NCI-H526 (cell line): ENCODE results near the gene RPP40.

Source experiments
- DNase-seq, 2 experiments: peaks; one replicate each; lab custom pipeline; 2025; lab: John Stamatoyannopoulos, UW

The RPP40 gene

GRCh38 chr6:4969609-4970285 is 34.1 kb downstream of the RPP40 start:
- no peak for DNase-seq

- DNase-seq, result no peak
Observed at GRCh38 chr6:4967301-4968030, 36.4 kb downstream of the RPP40 start.

GRCh38 chr6:4965562-4966389 is 38.1 kb downstream of the RPP40 start:
- no peak for DNase-seq

- no peak for DNase-seq
Observed at GRCh38 chr6:4964675-4965561, 38.9 kb downstream of the RPP40 start.

GRCh38 chr6:4962905-4963304 is 40.9 kb downstream of the RPP40 start:
- no peak for DNase-seq

- DNase-seq, result no peak
Observed at GRCh38 chr6:4961322-4962168, 42.3 kb downstream of the RPP40 start.

GRCh38 chr6:4958624-4959023 is 45.2 kb downstream of the RPP40 start:
- no peak for DNase-seq

- no peak for DNase-seq
Observed at GRCh38 chr6:4957521-4958231, 46.2 kb downstream of the RPP40 start.

- DNase-seq, result no peak
Observed at GRCh38 chr6:4956625-4957024, 47.2 kb downstream of the RPP40 start.

GRCh38 chr6:4953440-4953839 is 50.4 kb downstream of the RPP40 start:
- DNase-seq, result no peak

GRCh38 chr6:4950836-4951533 is 52.9 kb downstream of the RPP40 start:
- no peak for DNase-seq

GRCh38 chr6:4950076-4950475 is 53.8 kb downstream of the RPP40 start:
- DNase-seq, result no peak

- peak; percentile 94 to 98 for DNase-seq
Observed at GRCh38 chr6:4948781-4949450, 54.9 kb downstream of the RPP40 start.

GRCh38 chr6:4947716-4948115 is 56.1 kb downstream of the RPP40 start:
- DNase-seq, result peak; percentile 17 to 41

GRCh38 chr6:4946521-4946920 is 57.3 kb downstream of the RPP40 start:
- no peak for DNase-seq
